Measurements from ENCODE around the gene PRELID2.
"Not testable (repeated sequence)": the region's sequence is repeated elsewhere in the genome, so short reads cannot be mapped to it uniquely, and the experiment has no call there.

The PRELID2 gene

DNA sequence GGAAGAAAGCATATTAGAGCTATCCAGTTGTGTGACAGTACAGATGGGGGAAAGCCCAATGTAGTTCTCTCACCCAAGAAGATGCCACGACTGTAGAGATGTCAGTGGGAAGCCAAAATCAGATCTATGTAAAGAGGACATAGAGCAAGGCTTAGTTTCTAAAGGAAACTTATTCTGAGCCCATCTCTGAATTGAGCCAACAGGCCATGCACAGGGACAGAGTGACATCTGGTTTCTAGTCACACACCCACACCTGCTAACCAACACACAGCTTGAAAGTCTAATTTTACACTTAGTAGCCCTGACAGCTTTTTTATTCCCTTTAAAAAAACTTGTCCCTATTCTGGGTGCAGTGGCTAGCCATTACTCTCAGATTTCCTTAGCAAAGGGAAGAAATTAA, 22.3 kb downstream of the PRELID2 start:
- H3K27ac ChIP-seq (ENCODE audit: low read depth, low read length) = no peak overlapping the region
- no peaks in the 10 kb centered on the region for H3K27me3 ChIP-seq (ENCODE audit: insufficient read depth, low read length)
- H3K9me3 ChIP-seq (ENCODE audit: insufficient read depth, low read depth, low read length) = no peaks in the 10 kb centered on the region
- H3K9ac ChIP-seq (ENCODE audit: low read depth, low read length) = no peak overlapping the region
- H3K4me3 ChIP-seq (ENCODE audit: low read length) = no peak overlapping the region
- 83% methylated on average over 1 of the region's 1 CpG for WGBS
- no peaks in the 10 kb centered on the region for H3K4me1 ChIP-seq (ENCODE audit: insufficient read depth, low read length)
- H3K36me3 ChIP-seq (ENCODE audit: insufficient read depth, low read length) = no peaks in the 10 kb centered on the region

DNA sequence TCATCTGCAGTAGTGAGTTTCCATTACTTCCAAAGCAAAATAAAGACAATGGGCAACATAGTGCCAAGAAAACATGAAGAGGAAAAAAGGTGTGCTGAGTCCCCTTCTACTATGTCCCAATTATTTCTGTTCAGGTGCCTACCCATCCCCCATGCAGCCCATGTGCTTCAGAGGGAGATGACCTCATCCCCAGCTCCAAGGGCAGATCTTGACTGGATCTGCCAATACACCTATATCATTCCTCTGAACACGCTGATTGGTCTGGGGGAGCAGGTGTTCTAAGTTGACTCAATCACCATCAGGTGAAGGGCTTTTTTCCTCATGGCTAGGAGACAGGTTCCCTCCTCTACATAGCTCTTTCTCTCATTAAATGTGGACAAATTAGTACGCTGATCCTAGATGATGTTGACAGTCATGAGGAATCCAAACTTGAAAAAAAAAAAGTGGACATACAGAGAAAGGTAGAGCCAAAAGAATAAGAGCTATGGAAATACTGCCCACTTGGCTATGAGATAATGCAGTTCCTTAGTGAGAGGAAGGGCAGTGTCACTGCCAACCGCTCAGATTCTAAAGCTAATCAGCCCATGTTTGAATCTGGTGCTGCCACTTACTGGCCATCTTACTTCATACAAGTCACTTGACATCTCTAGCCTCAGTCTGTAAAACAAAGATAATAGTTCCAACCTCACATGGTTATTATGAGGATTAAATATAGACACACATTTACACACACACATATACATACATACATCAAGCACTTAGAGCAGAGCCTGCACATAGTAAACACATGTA, 23.1 kb downstream of the PRELID2 start:
- Histone ChIP-seq H3K27ac (ENCODE audit: low read depth, low read length) (no peak overlapping the region), H3K4me3 (ENCODE audit: low read length) (no peak overlapping the region), H3K36me3 (ENCODE audit: insufficient read depth, low read length) (no peaks in the 10 kb centered on the region), H3K9ac (ENCODE audit: low read depth, low read length) (no peak overlapping the region), H3K27me3 (ENCODE audit: insufficient read depth, low read length) (no peaks in the 10 kb centered on the region), H3K9me3 (ENCODE audit: insufficient read depth, low read depth, low read length) (no peaks in the 10 kb centered on the region), H3K4me1 (ENCODE audit: insufficient read depth, low read length) (no peaks in the 10 kb centered on the region)
- WGBS = 57% methylated on average over 3 of the region's 3 CpGs

DNA sequence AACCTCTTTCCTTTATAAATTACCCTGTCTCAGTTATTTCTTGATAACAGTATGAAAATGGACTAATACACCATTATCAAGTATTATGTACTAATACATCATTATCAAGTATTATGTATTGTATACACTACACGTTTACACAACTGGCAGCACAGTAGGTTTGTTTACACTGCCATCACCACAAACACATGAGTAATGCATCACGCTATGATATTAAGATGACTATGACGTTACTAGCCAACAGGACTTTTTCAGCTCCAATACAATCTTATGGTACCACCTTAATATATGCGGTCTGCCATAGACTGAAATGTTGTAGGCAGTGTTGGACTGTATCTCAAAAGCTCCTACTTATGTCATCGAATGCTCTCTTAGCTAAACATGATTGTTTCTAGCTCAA, 28.2 kb downstream of the PRELID2 start:
- H3K9me3 ChIP-seq (ENCODE audit: insufficient read depth, low read depth, low read length) = no peaks in the 10 kb centered on the region
- H3K9ac ChIP-seq (ENCODE audit: low read depth, low read length) = no peak overlapping the region
- peaks cover 5% of the 10 kb centered on the region; the same call in 1 of the 2 replicates for H3K4me1 ChIP-seq (ENCODE audit: insufficient read depth, low read length)
- H3K4me3 ChIP-seq (ENCODE audit: low read length) = no peak overlapping the region
- H3K36me3 ChIP-seq (ENCODE audit: insufficient read depth, low read length) = no peaks in the 10 kb centered on the region
- 95% methylated on average over 5 of the region's 5 CpGs for WGBS
- no peak overlapping the region for H3K27ac ChIP-seq (ENCODE audit: low read depth, low read length)
- no peaks in the 10 kb centered on the region for H3K27me3 ChIP-seq (ENCODE audit: insufficient read depth, low read length)

DNA sequence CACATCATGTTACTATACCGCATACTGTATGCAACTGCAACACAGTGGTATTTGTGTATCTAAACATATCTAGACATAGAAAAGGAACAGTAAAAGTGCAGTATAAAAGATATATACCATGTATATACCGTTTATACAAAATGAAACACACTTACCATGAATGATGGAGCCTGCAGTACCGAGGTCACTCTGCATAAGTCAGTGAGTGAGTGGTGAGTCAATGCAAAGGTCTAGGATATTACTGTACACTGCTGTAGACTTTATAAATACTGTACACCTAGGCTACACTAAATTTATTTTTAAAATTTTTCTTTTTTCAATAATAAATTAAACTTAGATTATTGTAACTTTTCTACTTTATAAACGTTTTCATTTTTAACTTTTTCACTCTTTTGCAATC, 29.3 kb downstream of the PRELID2 start:
- no peaks in the 10 kb centered on the region for H3K9me3 ChIP-seq (ENCODE audit: insufficient read depth, low read depth, low read length)
- H3K4me3 ChIP-seq (ENCODE audit: low read length) = no peak overlapping the region
- peaks cover 5% of the 10 kb centered on the region; the same call in 1 of the 2 replicates for H3K4me1 ChIP-seq (ENCODE audit: insufficient read depth, low read length)
- WGBS = 89% methylated on average over 1 of the region's 4 CpGs
- no peaks in the 10 kb centered on the region for H3K27me3 ChIP-seq (ENCODE audit: insufficient read depth, low read length)
- no peaks in the 10 kb centered on the region for H3K36me3 ChIP-seq (ENCODE audit: insufficient read depth, low read length)
- H3K27ac ChIP-seq (ENCODE audit: low read depth, low read length) = no peak overlapping the region
- H3K9ac ChIP-seq (ENCODE audit: low read depth, low read length) = no peak overlapping the region

DNA sequence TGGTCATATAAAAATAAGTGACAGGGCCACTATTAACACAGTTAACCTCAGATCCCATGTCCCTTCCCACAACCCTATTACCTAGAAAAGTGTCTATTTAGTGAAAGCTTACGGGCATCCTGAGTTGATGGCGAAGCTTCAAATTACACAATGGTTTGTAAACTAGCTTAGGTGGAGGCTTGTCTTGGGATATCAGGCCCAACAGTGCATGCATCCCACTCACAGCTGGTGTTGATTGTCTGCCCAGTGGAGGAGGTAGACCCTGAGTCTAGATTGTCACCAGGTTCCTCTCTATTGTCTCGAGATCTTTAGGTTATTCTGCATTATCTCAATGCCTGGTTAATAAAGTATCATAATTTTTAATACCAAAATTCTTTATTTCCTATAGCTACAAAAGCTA, 30.4 kb downstream of the PRELID2 start:
- 91% methylated on average over 3 of the region's 3 CpGs for WGBS
- Histone ChIP-seq H3K4me1 (ENCODE audit: insufficient read depth, low read length) (peaks cover 5% of the 10 kb centered on the region; the same call in 1 of the 2 replicates), H3K9ac (ENCODE audit: low read depth, low read length) (no peak overlapping the region), H3K27me3 (ENCODE audit: insufficient read depth, low read length) (no peaks in the 10 kb centered on the region), H3K9me3 (ENCODE audit: insufficient read depth, low read depth, low read length) (no peaks in the 10 kb centered on the region), H3K4me3 (ENCODE audit: low read length) (no peak overlapping the region), H3K27ac (ENCODE audit: low read depth, low read length) (no peak overlapping the region), H3K36me3 (ENCODE audit: insufficient read depth, low read length) (no peaks in the 10 kb centered on the region)

DNA sequence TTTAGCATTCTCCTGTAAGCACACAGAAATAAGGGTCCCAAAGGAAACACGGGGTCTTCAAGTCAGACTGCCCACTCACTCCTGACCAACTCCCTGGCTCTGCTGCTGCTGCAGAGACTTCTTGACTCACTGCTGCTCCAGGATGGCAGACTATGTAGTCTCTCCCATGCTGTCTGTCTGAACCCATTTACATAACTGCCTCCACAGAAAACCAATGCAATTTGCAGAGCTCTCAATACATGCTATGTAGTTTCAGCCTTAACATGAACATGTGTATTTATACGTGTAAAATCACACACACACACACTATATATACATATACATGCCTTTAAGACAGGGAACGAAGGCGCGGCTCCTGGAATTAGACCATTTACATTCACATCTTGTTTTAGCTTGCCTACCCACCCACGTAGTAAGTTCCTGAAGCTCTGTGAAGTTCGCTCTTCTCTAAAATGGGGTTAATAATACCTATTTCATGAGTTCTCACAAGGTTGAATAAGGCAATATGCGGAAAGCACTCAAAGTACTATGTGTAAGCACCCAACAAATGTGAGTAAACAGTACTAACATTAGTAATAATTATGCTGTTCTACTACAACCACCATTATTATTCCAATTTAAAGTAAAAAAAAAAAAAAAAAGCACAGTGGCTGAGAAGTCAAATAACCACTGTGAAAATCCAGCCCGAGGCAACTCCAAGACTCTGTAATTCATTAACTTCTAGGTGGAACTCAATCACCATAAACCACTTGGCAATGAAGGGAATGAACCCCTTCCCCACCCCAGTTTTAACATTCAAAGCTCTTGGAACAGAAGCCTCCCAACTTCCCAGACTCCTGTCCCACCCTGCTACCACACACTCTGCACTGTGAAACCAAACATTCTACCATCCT, 31.8 kb downstream of the PRELID2 start:
- Histone ChIP-seq H3K4me3 (ENCODE audit: low read length) (no peak overlapping the region), H3K36me3 (ENCODE audit: insufficient read depth, low read length) (no peaks in the 10 kb centered on the region), H3K4me1 (ENCODE audit: insufficient read depth, low read length) (peaks cover 5% of the 10 kb centered on the region; the same call in 1 of the 2 replicates), H3K27me3 (ENCODE audit: insufficient read depth, low read length) (no peaks in the 10 kb centered on the region), H3K9ac (ENCODE audit: low read depth, low read length) (no peak overlapping the region), H3K27ac (ENCODE audit: low read depth, low read length) (no peak overlapping the region), H3K9me3 (ENCODE audit: insufficient read depth, low read depth, low read length) (no peaks in the 10 kb centered on the region)
- WGBS = 92% methylated on average over 8 of the region's 9 CpGs

DNA sequence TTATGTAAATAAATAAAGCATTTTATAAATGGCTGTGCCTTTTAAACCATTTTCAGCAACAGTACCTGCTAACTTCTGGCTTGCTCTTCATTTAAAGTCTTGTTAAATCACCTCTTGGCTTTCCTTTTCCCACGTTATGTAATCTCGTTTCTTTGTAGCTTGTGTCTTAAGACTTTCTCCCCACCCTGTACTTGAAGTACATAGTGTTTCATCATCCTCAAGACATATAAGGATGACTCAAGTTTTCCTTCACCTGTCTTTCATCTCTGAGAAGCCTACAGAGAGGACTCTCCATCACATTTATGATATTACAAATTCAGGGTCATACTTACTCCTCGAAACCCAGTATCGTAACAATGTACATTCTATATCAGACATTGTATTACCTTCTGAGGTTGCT, 33.9 kb downstream of the PRELID2 start:
- Histone ChIP-seq H3K27ac (ENCODE audit: low read depth, low read length) (no peak overlapping the region), H3K4me3 (ENCODE audit: low read length) (no peak overlapping the region), H3K9ac (ENCODE audit: low read depth, low read length) (no peak overlapping the region), H3K9me3 (ENCODE audit: insufficient read depth, low read depth, low read length) (no peaks in the 10 kb centered on the region), H3K36me3 (ENCODE audit: insufficient read depth, low read length) (no peaks in the 10 kb centered on the region), H3K4me1 (ENCODE audit: insufficient read depth, low read length) (peaks cover 9% of the 10 kb centered on the region), H3K27me3 (ENCODE audit: insufficient read depth, low read length) (no peaks in the 10 kb centered on the region)
- 95% methylated on average over 4 of the region's 4 CpGs for WGBS

DNA sequence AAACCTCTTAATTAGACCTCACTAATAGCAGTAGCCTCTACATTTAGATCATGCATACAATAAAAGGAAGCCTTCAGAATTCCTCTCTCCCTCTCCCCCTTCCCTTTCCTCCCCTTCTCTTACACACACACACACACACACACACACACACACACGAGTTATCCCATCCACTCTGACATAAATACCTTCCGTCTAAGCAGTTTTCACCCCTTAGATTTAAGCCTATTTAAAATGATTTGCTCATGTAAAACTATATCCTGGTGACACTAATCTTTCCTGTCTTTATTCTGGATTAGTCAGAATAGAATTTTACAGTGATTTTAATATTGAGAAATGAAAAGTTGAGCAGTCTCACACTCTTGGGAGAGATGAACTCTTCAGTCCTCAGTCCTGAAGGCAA, 35.0 kb downstream of the PRELID2 start:
- WGBS = 84% methylated on average over 2 of the region's 2 CpGs
- Histone ChIP-seq H3K4me3 (ENCODE audit: low read length) (no peak overlapping the region), H3K9ac (ENCODE audit: low read depth, low read length) (no peak overlapping the region), H3K27ac (ENCODE audit: low read depth, low read length) (no peak overlapping the region), H3K9me3 (ENCODE audit: insufficient read depth, low read depth, low read length) (no peaks in the 10 kb centered on the region), H3K4me1 (ENCODE audit: insufficient read depth, low read length) (peaks cover 9% of the 10 kb centered on the region), H3K27me3 (ENCODE audit: insufficient read depth, low read length) (no peaks in the 10 kb centered on the region), H3K36me3 (ENCODE audit: insufficient read depth, low read length) (peaks cover 4% of the 10 kb centered on the region; the same call in 1 of the 2 replicates)

DNA sequence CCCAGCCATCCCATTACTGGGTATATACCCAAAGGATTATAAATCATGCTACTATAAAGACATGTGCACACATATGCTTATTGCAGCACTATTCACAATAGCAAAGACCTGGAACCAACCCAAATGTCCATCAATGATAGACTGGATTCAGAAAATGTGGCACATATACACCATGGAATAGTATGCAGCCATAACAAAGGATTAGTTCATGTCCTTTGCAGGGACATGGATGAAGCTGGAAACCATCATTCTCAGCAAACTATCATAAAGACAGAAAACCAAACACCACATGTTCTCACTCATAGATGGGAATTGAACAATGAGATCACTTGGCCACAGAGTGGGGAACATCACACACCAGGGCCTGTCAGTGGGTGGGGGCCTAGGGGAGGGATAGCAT, 36.6 kb downstream of the PRELID2 start:
- not testable (repeated sequence) for H3K9ac ChIP-seq (ENCODE audit: low read depth, low read length); H3K36me3 ChIP-seq (ENCODE audit: insufficient read depth, low read length); H3K4me3 ChIP-seq (ENCODE audit: low read length); H3K27ac ChIP-seq (ENCODE audit: low read depth, low read length); H3K27me3 ChIP-seq (ENCODE audit: insufficient read depth, low read length); H3K4me1 ChIP-seq (ENCODE audit: insufficient read depth, low read length); H3K9me3 ChIP-seq (ENCODE audit: insufficient read depth, low read depth, low read length)

DNA sequence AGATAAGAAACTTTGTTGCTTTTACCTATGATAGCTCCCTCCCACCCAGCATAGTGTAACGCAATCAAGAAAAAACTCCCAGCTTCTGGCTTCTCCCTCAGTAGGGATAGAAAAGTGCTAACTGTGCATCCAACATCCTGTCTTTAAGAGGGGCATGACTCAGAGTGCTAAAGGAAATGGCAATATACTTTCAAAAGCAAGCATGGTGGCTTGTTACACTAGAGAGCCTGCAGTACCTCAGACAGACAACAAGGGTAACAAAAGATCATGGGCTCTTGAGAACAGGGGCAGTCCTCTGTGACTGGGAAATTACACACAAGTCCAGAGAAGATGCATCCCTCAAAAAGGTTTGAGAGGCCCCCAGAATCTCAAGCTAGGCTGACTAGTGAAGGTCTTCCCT, 37.8 kb downstream of the PRELID2 start:
- H3K4me1 ChIP-seq (ENCODE audit: insufficient read depth, low read length) = peaks cover 13% of the 10 kb centered on the region
- no peak overlapping the region for H3K9ac ChIP-seq (ENCODE audit: low read depth, low read length)
- peaks cover 4% of the 10 kb centered on the region; the same call in 1 of the 2 replicates for H3K36me3 ChIP-seq (ENCODE audit: insufficient read depth, low read length)
- WGBS = 100% methylated on average over 1 of the region's 1 CpG
- no peak overlapping the region for H3K27ac ChIP-seq (ENCODE audit: low read depth, low read length)
- H3K27me3 ChIP-seq (ENCODE audit: insufficient read depth, low read length) = no peaks in the 10 kb centered on the region
- H3K4me3 ChIP-seq (ENCODE audit: low read length) = no peak overlapping the region
- H3K9me3 ChIP-seq (ENCODE audit: insufficient read depth, low read depth, low read length) = no peaks in the 10 kb centered on the region

DNA sequence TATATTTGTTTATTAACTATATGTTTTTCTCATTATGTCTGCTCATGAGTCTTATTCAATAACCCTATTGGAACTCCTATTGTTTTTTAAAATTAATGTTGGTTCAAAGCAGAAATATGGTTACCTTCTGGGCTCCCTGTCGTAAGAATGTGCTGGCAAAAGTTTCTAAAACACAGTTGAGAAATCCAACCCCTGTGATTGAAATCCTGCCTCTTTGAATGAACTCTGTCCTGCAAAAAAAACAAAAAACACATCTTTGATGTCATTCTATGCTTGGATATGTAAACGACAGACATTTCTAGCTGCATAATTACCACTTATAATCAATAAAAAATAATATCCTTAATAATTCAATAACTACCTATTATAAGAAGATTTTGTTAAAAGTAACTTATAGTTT, 38.8 kb downstream of the PRELID2 start:
- Histone ChIP-seq H3K4me1 (ENCODE audit: insufficient read depth, low read length) (peaks cover 13% of the 10 kb centered on the region), H3K27me3 (ENCODE audit: insufficient read depth, low read length) (no peaks in the 10 kb centered on the region), H3K9ac (ENCODE audit: low read depth, low read length) (no peak overlapping the region), H3K27ac (ENCODE audit: low read depth, low read length) (no peak overlapping the region), H3K4me3 (ENCODE audit: low read length) (no peak overlapping the region), H3K36me3 (ENCODE audit: insufficient read depth, low read length) (peaks cover 4% of the 10 kb centered on the region; the same call in 1 of the 2 replicates), H3K9me3 (ENCODE audit: insufficient read depth, low read depth, low read length) (no peaks in the 10 kb centered on the region)
- 95% methylated on average over 1 of the region's 2 CpGs for WGBS

Measured in HUES64 (cell line).